Gastrocnemius medialis (tissue), 4 donors: Measurements from ENCODE around the gene PPP1R37. TPM values are rescaled to one million over a fixed set of nuclear protein-coding genes. Genes with fewer than 3 reads are reported as not detected.

Experiments
- ATAC-seq, 2 donors: fragments of 150-250 bp; one replicate each; pipeline ENCODE4 v1.9.1; 2016
- DNase-seq, 2 donors: peaks; one replicate each; pipeline ENCODE4 v3.0.0-alpha.2; 2019
- H3K27ac ChIP-seq, 4 donors: fragments of 200-600 bp; sonication (generic); 1 replicate in 1 of 4; 2 replicates in 3 of 4; pipeline ENCODE4 v1.5.1; 2016 to 2018; ENCODE audit warnings: mild to moderate bottlenecking in 2 of 4, moderate library complexity in 1 of 4
- H3K27me3 ChIP-seq, 3 donors: fragments of 200-600 bp; sonication (generic) in 2 of 3; 1 replicate in 1 of 3; 2 replicates in 2 of 3; pipeline versions ENCODE4 v1.5.1 to v1.6.0; 2016 to 2019; ENCODE audit warnings: mild to moderate bottlenecking in 1 of 3, moderate library complexity in 1 of 3
- H3K36me3 ChIP-seq, 2 donors: fragments of 200-600 bp; sonication (generic) in 1 of 2; one replicate each; pipeline ENCODE4 v1.5.1; 2017 to 2018
- H3K4me1 ChIP-seq, 2 donors: fragments of 200-600 bp; sonication (generic) in 1 of 2; one replicate each; pipeline ENCODE4 v1.5.1; 2016 to 2017; ENCODE audit warnings: mild to moderate bottlenecking in 2 of 2
- H3K4me3 ChIP-seq, 4 donors: fragments of 200-600 bp; sonication (generic) in 3 of 4; 1 replicate in 1 of 4; 2 replicates in 3 of 4; pipeline ENCODE4 v1.5.1; 2016 to 2019; ENCODE audit warnings: mild to moderate bottlenecking in 2 of 4
- H3K9me3 ChIP-seq, 3 donors: fragments of 200-600 bp; sonication (generic) in 2 of 3; 1 replicate in 1 of 3; 2 replicates in 2 of 3; pipeline ENCODE4 v1.5.1; 2016 to 2019
- CTCF ChIP-seq, 5 experiments: fragments of 450-650 bp in 3 of 5; fragments of 200-600 bp in 2 of 5; sonication (generic) in 2 of 5; IDR thresholded peaks in 4 of 5; conservative IDR thresholded peaks in 1 of 5; 1 replicate in 4 of 5; 2 replicates in 1 of 5; pipeline ENCODE4 v1.5.1; 2016 to 2019; ENCODE audit warnings: antibody characterized with exemption in 5 of 5, mild to moderate bottlenecking in 3 of 5, moderate library complexity in 3 of 5
- POLR2A ChIP-seq, 2 donors: fragments of 450-650 bp; IDR thresholded peaks; one replicate each; pipeline ENCODE4 v1.6.1; 2017; ENCODE audit warnings: antibody characterized with exemption in 2 of 2, mild to moderate bottlenecking in 2 of 2, moderate library complexity in 2 of 2
- in situ Hi-C, 4 donors: fragments of 200-750 bp; cut with MboI; loops; one replicate each; pipeline versions ENCODE4 v1.15.0 to v1.8.0; 2017; ENCODE audit warnings: low sequenced_read_pairs in 4 of 4
- intact Hi-C: fragments of 100-400 bp; cut with DNase I; formaldehyde crosslinking; loops from one replicate; pipeline ENCODE4 v1.15.1; 2023; ENCODE audit warnings: low total_unique reads
- total RNA-seq, 4 donors: library from RNA; depleted of rRNA; stranded (reverse); fragments of >200 nt; gene quantifications; one replicate each; pipeline versions ENCODE4 v1.1.0 to v1.2.3, GENCODE V29; 2016

Gene PPP1R37
- total RNA-seq, 4 donors from 2014 or later, result 30.5 to 51.1 (median 39.7) TPM

- Histone ChIP-seq H3K27me3 (peaks cover 22 to 42% (median 38%) of the 10 kb centered on the region in 3 donors), H3K27ac (no peak overlapping the region)
Measured at GRCh38 chr19:45153339-45154063, 60.5 kb downstream of the PPP1R37 start.

GRCh38 chr19:45154064-45154827 is 61.3 kb downstream of the PPP1R37 start:
- H3K27me3 ChIP-seq, result peaks cover 29 to 49% (median 39%) of the 10 kb centered on the region in 3 donors

More at GRCh38 chr19:45153339-45154063, 60.5 kb downstream of the PPP1R37 start:
- H3K4me1 ChIP-seq, result peaks cover 9 to 22% of the 10 kb centered on the region in 2 donors
- intact Hi-C loops (no loop called here), in situ Hi-C loops (no loop called here)
- H3K4me3 ChIP-seq, result peak overlapping the region; percentile 35 to 56 (median 42)
- ATAC-seq (peak; percentile 39 to 46), DNase-seq (no peak)
- no peaks in the 10 kb centered on the region for H3K9me3 ChIP-seq
- TF ChIP-seq CTCF (IDR thresholded peaks at IDR 0.05 in 4 of 5, conservative IDR thresholded peaks at IDR 0.05 in 1 of 5) (no peak), POLR2A (IDR thresholded peaks at IDR 0.05) (no peak)
- H3K36me3 ChIP-seq, result no peaks in the 10 kb centered on the region

GRCh38 chr19:45156011-45156630 is 63.1 kb downstream of the PPP1R37 start:
- intact Hi-C loops (no loop called here), in situ Hi-C loops (no loop called here)
- DNase-seq, result no peak

More at GRCh38 chr19:45154064-45154827, 61.3 kb downstream of the PPP1R37 start:
- peaks cover 9 to 22% of the 10 kb centered on the region in 2 donors for H3K4me1 ChIP-seq
- TF ChIP-seq CTCF (IDR thresholded peaks at IDR 0.05 in 4 of 5, conservative IDR thresholded peaks at IDR 0.05 in 1 of 5) (no peak), POLR2A (IDR thresholded peaks at IDR 0.05) (no peak)
- H3K9me3 ChIP-seq, result no peaks in the 10 kb centered on the region
- DNase-seq (no peak), ATAC-seq (no peak)
- no peak overlapping the region for H3K27ac ChIP-seq
- H3K36me3 ChIP-seq, result no peaks in the 10 kb centered on the region
- intact Hi-C loops (no loop called here), in situ Hi-C loops (no loop called here)
- H3K4me3 ChIP-seq, result peak overlapping the region in 2 of 4 donors; percentile 35 to 56

DNA sequence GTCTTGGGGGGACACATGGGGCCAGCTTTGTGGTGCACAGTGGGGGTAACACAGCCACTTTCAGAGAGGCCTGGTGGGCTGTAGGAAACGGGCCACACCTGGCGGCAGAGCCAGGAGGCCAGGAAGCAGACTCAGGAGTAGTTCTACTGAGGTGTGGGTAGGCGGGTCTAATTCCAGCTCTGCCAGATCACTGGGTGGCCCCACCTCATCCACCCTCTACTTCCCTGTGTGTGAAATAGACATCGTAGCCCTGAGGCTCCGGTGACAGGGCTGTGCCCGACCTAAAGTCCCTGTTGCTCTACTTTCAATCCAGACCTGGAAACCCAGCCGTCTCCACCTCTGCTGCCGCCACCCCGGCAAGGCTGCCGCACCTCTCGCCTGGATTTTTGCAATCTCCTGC is 63.8 kb downstream of the PPP1R37 start:
- TF ChIP-seq POLR2A (IDR thresholded peaks at IDR 0.05), result no peak
- TF ChIP-seq CTCF (IDR thresholded peaks at IDR 0.05 in 4 of 5, conservative IDR thresholded peaks at IDR 0.05 in 1 of 5), result no peak
- Histone ChIP-seq H3K4me1 (peaks cover 9 to 22% of the 10 kb centered on the region in 2 donors), H3K4me3 (no peak overlapping the region), H3K27me3 (peaks cover 35 to 63% (median 46%) of the 10 kb centered on the region in 3 donors), H3K27ac (no peak overlapping the region), H3K9me3 (no peaks in the 10 kb centered on the region), H3K36me3 (no peaks in the 10 kb centered on the region)
- no peak for DNase-seq
- ATAC-seq, result no peak
- in situ Hi-C loops, result no loop called here
- intact Hi-C loops, result no loop called here

More at GRCh38 chr19:45156011-45156630, 63.1 kb downstream of the PPP1R37 start:
- H3K4me1 ChIP-seq, result peaks cover 9 to 22% of the 10 kb centered on the region in 2 donors
- no peak overlapping the region for H3K27ac ChIP-seq
- no peaks in the 10 kb centered on the region for H3K9me3 ChIP-seq
- no peaks in the 10 kb centered on the region for H3K36me3 ChIP-seq
- no peak for ATAC-seq
- no peak overlapping the region for H3K4me3 ChIP-seq
- TF ChIP-seq CTCF (IDR thresholded peaks at IDR 0.05 in 4 of 5, conservative IDR thresholded peaks at IDR 0.05 in 1 of 5), result no peak
- TF ChIP-seq POLR2A (IDR thresholded peaks at IDR 0.05), result no peak
- H3K27me3 ChIP-seq, result peaks cover 39 to 63% (median 46%) of the 10 kb centered on the region in 3 donors
